ENCODE results near the gene CLRN3.

Gene CLRN3

GRCh38 chr10:127912607-127913367 lies 20.0 kb upstream of the CLRN3 start:
- Mint-ChIP-seq H3K4me1 (no peaks in the 10 kb centered on the region), H3K27me3 (peaks cover 6% of the 10 kb centered on the region), H3K4me3 (no peak overlapping the region), H3K27ac (ENCODE audit: low read depth) (no peak overlapping the region), H3K9me3 (no peaks in the 10 kb centered on the region), H3K36me3 (ENCODE audit: insufficient read depth) (no peaks in the 10 kb centered on the region)
- no peak for ATAC-seq (replicated peaks; ENCODE audit: extremely low read depth, poor library complexity, severe bottlenecking)
- no peak for DNase-seq (ENCODE audit: low spot score in 2 of 2)

GRCh38 chr10:127911867-127912257 lies 19.1 kb upstream of the CLRN3 start:
- H3K4me1 Mint-ChIP-seq = no peaks in the 10 kb centered on the region

GRCh38 chr10:127911218-127911866 lies 18.6 kb upstream of the CLRN3 start:
- no peaks in the 10 kb centered on the region for H3K36me3 Mint-ChIP-seq (ENCODE audit: insufficient read depth)
- ATAC-seq (replicated peaks; ENCODE audit: extremely low read depth, poor library complexity, severe bottlenecking) (no peak), DNase-seq (ENCODE audit: low spot score in 2 of 2) (no peak)
- H3K9me3 Mint-ChIP-seq = no peaks in the 10 kb centered on the region
- no peaks in the 10 kb centered on the region for H3K4me1 Mint-ChIP-seq
- H3K4me3 Mint-ChIP-seq = no peak overlapping the region
- H3K27me3 Mint-ChIP-seq = peaks cover 11% of the 10 kb centered on the region
- H3K27ac Mint-ChIP-seq (ENCODE audit: low read depth) = no peak overlapping the region

More at GRCh38 chr10:127911867-127912257, 19.1 kb upstream of the CLRN3 start:
- DNase-seq (ENCODE audit: low spot score in 2 of 2) (no peak), ATAC-seq (replicated peaks; ENCODE audit: extremely low read depth, poor library complexity, severe bottlenecking) (no peak)
- no peaks in the 10 kb centered on the region for H3K36me3 Mint-ChIP-seq (ENCODE audit: insufficient read depth)
- no peaks in the 10 kb centered on the region for H3K9me3 Mint-ChIP-seq
- H3K27me3 Mint-ChIP-seq = peaks cover 6% of the 10 kb centered on the region
- no peak overlapping the region for H3K27ac Mint-ChIP-seq (ENCODE audit: low read depth)
- no peak overlapping the region for H3K4me3 Mint-ChIP-seq

- Mint-ChIP-seq H3K27ac (ENCODE audit: low read depth) (no peak overlapping the region), H3K4me3 (no peak overlapping the region), H3K36me3 (ENCODE audit: insufficient read depth) (no peaks in the 10 kb centered on the region), H3K9me3 (no peaks in the 10 kb centered on the region), H3K27me3 (peaks cover 20% of the 10 kb centered on the region), H3K4me1 (no peaks in the 10 kb centered on the region)
- DNase-seq (ENCODE audit: low spot score in 2 of 2) = no peak
- ATAC-seq (replicated peaks; ENCODE audit: extremely low read depth, poor library complexity, severe bottlenecking) = no peak
Observed at GRCh38 chr10:127910464-127910770, 17.7 kb upstream of the CLRN3 start.

GRCh38 chr10:127909716-127910463 lies 17.1 kb upstream of the CLRN3 start:
- DNase-seq (ENCODE audit: low spot score in 2 of 2) = no peak

DNA sequence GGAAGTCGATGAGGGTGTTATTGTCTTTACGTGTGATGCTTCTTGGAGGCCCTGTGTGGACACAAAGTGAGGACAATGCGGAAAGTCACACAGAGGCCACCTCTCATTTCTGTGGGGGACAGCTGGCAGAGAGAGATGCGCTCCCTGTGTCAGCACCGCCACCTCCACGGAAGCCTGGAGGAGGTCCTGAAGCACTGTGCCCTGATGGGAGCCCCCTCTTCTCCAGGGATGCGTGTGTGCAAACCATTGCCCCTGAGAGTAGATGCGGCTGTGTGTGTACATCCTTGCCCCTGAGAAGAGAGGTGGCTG lies 16.2 kb upstream of the CLRN3 start:
- Mint-ChIP-seq H3K27me3 (peaks cover 35% of the 10 kb centered on the region), H3K4me3 (no peak overlapping the region), H3K36me3 (ENCODE audit: insufficient read depth) (no peaks in the 10 kb centered on the region), H3K27ac (ENCODE audit: low read depth) (no peak overlapping the region), H3K9me3 (no peaks in the 10 kb centered on the region), H3K4me1 (no peaks in the 10 kb centered on the region)
- DNase-seq (ENCODE audit: low spot score in 2 of 2) (no peak), ATAC-seq (replicated peaks; ENCODE audit: extremely low read depth, poor library complexity, severe bottlenecking) (no peak)

More at GRCh38 chr10:127909716-127910463, 17.1 kb upstream of the CLRN3 start:
- no peak for ATAC-seq (replicated peaks; ENCODE audit: extremely low read depth, poor library complexity, severe bottlenecking)
- Mint-ChIP-seq H3K36me3 (ENCODE audit: insufficient read depth) (no peaks in the 10 kb centered on the region), H3K27me3 (peaks cover 25% of the 10 kb centered on the region), H3K27ac (ENCODE audit: low read depth) (no peak overlapping the region), H3K4me1 (no peaks in the 10 kb centered on the region), H3K4me3 (no peak overlapping the region), H3K9me3 (no peaks in the 10 kb centered on the region)

DNA sequence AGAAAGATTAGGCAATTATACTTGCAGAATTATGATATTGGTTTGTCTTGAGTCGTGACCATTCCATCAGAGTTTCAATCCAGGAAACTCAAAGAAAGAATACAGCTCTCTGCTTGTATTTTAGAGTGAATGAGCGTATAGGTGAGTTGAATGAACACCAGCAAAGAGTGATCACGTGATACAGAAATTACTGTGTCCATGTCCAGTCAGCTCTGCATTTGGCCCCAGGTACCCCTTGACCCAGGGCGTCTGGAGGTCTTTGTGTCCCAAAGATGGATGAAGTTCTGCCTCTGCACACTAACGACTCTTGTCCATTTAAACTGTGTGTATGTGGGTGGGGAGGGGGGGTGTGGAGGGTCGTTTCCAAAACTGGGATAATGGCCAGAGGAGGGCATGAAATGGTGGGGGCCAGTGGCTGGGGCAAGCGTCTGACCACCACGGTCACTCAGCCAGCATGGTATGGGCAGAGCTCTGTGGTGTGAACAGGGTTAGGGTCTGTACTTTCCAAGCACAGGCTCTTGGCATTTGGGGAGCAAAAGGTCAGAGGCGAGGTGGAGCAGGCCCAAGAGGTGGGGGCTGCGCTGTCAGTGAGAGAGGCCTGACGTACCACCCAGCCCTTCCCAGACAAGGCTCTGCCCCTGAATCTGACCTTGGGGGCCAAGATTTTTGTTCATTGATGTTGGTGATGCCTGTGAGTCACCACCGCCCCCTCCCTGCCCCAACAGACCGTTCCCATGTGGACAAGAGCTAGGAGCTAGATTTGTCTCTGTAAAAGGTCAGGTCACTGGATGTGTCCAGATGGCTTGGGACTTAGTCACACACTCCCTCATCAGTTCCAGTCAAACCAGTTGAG lies 15.6 kb upstream of the CLRN3 start:
- H3K4me3 Mint-ChIP-seq = no peak overlapping the region
- H3K27me3 Mint-ChIP-seq = peaks cover 40% of the 10 kb centered on the region
- H3K36me3 Mint-ChIP-seq (ENCODE audit: insufficient read depth) = no peaks in the 10 kb centered on the region
- H3K4me1 Mint-ChIP-seq = no peaks in the 10 kb centered on the region
- DNase-seq (ENCODE audit: low spot score in 2 of 2) (no peak), ATAC-seq (replicated peaks; ENCODE audit: extremely low read depth, poor library complexity, severe bottlenecking) (no peak)
- no peaks in the 10 kb centered on the region for H3K9me3 Mint-ChIP-seq
- H3K27ac Mint-ChIP-seq (ENCODE audit: low read depth) = no peak overlapping the region

GRCh38 chr10:127907411-127908105 lies 14.8 kb upstream of the CLRN3 start:
- DNase-seq (ENCODE audit: low spot score in 2 of 2) (no peak), ATAC-seq (replicated peaks; ENCODE audit: extremely low read depth, poor library complexity, severe bottlenecking) (peak; percentile 40)
- H3K27me3 Mint-ChIP-seq = peaks cover 47% of the 10 kb centered on the region
- no peaks in the 10 kb centered on the region for H3K36me3 Mint-ChIP-seq (ENCODE audit: insufficient read depth)
- no peaks in the 10 kb centered on the region for H3K4me1 Mint-ChIP-seq
- H3K27ac Mint-ChIP-seq (ENCODE audit: low read depth) = no peak overlapping the region
- H3K4me3 Mint-ChIP-seq = no peak overlapping the region
- H3K9me3 Mint-ChIP-seq = no peaks in the 10 kb centered on the region

DNA sequence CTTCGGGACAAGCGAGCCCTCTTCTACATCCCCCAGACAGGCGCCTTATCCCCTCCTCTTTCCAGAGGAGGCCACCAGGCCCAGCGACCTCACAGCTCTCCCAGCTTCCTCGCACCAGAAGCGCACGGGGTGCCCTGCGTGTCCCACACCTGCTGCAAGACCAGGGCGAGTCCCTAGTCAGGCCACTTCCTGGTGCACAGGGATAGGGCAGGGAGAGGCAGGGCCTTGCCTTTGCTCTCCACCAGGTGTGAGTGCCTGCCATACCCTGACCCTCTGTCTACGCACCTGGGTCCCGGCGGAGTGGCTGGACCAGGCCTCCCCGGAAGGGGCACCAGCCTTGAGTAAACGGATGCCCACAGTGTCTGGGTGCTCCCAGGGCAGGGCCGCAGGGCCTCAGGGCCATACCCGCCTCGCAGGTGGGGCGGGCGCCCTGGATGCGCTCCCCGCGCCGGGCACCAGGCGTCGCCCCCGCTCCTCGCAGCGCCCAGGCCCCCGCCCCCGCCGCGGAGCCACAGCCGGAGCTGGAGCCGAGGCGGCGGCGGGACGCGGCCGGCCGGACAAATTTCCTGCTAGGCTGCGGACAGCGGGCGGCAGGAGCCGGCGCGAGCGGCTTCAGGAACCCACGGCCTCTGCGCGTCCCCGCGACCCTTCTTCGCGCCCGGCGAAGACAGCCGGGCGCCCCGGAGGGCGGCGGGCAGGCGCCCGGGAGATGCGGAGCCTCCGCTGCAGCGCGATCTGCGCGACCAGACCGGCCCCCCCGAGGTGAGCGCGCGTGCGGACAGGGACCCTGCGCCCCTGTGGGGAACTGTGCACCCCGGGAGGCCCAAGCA lies 14.0 kb upstream of the CLRN3 start, which contains the start of gene PTPRE:
Gene PTPRE (plus strand): TSS at position 556 of the 830 bp plus-strand sequence. CDS start 133,779 bp downstream, outside the sequence.
- no peaks in the 10 kb centered on the region for H3K4me1 Mint-ChIP-seq
- no peaks in the 10 kb centered on the region for H3K36me3 Mint-ChIP-seq (ENCODE audit: insufficient read depth)
- DNase-seq (ENCODE audit: low spot score in 2 of 2) = peak; percentile 30 to 42
- no peaks in the 10 kb centered on the region for H3K9me3 Mint-ChIP-seq
- H3K27me3 Mint-ChIP-seq = peaks cover 55% of the 10 kb centered on the region
- H3K27ac Mint-ChIP-seq (ENCODE audit: low read depth) = no peak within 1 kb of the TSS
- H3K4me3 Mint-ChIP-seq = peak within 1 kb of the TSS; percentile 50
- ATAC-seq (replicated peaks; ENCODE audit: extremely low read depth, poor library complexity, severe bottlenecking) = peak; percentile 79

GRCh38 chr10:127905848-127906261 lies 13.1 kb upstream of the CLRN3 start:
- Mint-ChIP-seq H3K4me1 (no peaks in the 10 kb centered on the region), H3K27ac (ENCODE audit: low read depth) (no peak overlapping the region), H3K36me3 (ENCODE audit: insufficient read depth) (no peaks in the 10 kb centered on the region), H3K27me3 (peaks cover 59% of the 10 kb centered on the region), H3K9me3 (no peaks in the 10 kb centered on the region), H3K4me3 (peak overlapping the region; percentile 50)
- DNase-seq (ENCODE audit: low spot score in 2 of 2) (no peak), ATAC-seq (replicated peaks; ENCODE audit: extremely low read depth, poor library complexity, severe bottlenecking) (no peak)

All from central memory CD8-positive, alpha-beta T cell (primary cell).